T-helper 2 cell treated with Interferon-gamma antibody and Interleukin-4, amounts not matched to agents 100 ng/mL and 5 ng/mL, for 36 hours (primary cell): ENCODE data around the gene CADM2. TPM values are rescaled to one million over a fixed set of nuclear protein-coding genes. Genes with fewer than 3 reads are reported as not detected.
"Not testable (repeated sequence)": the region's sequence is repeated elsewhere in the genome, so short reads cannot be mapped to it uniquely, and the experiment has no call there.

ENCODE experiments used
- intact Hi-C: fragments of 100-400 bp; cut with micrococcal nuclease; formaldehyde crosslinking; loops from one replicate; pipeline ENCODE4 v1.15.1; 2023
- total RNA-seq: library from RNA; stranded (reverse); gene quantifications from 2 replicates; pipeline ENCODE4 v1.2.3, GENCODE V29; 2022

Gene CADM2
- total RNA-seq, 1 donor from 2014 or later: not detected

DNA sequence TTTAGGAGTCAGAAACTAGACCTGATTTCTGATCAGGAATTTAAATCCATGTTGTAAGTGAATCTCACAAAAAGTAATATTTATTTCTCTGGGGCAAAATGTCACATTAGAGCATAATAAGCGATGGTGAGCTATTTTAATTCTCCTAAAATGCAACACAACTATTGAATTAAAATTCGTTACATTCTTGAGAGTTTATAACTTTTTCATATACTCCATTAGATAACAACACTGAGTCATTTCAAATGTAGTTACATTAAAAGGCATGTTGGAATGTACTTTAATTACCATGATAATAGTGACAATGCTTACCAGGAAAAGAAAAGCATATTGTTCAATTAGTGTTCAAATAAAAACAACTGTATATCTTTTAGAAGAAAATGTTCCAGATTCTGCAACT lies 116.9 kb downstream of the CADM2 start:
- intact Hi-C loops: no loop called here

- intact Hi-C loops: no loop called here
These were observed 118.2 kb downstream of the CADM2 start for GRCh38 chr3:85077018-85077417.

DNA sequence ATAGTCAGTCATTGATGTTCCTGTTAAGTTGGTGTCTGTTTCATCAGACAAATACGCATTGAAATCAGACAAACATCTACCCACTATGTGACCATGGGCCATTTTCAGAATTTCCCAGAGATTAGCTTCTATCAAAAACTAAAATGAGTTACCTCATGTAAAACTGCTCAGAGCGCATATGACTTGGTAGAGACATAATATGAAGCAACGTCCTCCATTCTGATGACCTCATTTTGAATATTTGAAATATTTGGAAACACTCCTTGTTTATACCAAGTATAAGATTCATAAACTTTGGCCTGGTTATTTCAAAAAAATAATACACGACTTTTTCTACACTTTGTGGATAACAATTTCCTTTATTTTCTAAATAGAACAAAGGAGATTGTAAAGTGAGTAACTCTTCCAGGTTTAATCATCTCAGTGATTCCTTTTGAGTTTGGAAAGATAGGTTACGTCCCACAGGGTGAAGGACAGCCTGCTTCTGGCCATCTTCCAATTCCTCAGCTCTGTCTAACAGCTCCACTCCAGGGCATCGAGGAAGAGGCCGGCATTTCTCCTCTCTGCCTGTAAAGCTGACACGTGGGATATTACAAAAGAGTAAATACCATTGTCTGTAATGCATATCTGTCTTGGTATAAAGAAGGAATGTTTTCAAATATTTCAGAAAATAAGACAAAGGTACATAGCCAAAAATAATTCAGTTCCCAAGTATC lies 122.6 kb downstream of the CADM2 start:
- intact Hi-C loops: no loop called here

- intact Hi-C loops: no loop called here
These were observed 131.7 kb downstream of the CADM2 start for GRCh38 chr3:85090495-85090894.

DNA sequence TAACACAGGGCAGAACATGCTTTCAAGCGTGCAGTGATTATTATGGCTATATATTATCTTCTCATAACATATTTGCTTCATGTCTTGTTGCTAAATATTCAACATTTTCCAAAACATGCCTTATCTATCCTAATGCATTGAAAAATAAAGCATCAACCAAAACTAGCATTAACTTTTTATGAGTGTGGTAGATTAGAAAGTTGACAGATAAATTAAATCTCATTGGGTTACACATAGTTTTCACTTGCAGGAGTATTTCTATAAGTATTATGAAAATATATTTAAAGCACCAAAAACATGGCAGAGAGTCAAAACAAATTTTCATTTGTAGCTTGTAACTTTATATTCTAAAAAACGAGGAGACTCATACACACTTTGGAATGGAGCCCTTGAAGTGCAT lies 141.5 kb downstream of the CADM2 start:
- intact Hi-C loops: no loop called here

DNA sequence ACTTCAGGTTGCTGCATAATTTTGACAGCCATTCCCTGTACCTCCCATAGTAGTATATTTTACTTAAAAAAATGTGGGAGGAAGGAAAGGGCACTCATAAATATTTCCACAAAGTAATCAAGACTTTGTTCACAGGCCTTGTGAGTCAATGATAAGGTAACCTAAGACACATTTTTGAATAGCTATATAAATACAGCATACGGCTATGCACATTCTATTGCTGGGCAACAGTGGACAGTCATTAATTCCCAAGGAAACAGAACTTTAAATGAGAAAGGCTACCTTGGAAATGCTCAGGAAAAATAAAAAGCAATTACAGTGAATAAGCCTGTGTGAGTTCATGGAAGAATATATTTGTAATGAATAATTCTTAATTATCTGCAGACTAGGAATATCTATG lies 144.0 kb downstream of the CADM2 start:
- intact Hi-C loops: no loop called here

DNA sequence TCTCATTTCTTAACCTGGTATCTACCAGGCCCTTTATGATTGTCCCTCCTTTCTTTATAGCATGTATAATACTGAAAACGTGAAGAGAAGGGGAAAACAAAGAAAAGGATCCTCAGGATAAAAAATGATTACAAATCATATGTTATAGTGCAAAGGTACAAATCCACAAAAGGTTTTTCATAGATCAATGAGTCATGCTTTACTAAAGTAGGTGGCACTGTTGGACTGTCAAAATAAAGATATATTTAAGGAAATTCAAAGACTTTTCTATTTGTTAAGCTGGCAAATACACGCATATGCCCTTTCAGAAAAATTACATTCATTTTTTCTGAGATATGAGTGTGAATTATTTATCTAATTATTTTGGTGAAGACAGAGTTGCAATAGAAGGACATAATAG lies 151.6 kb downstream of the CADM2 start:
- intact Hi-C loops: no loop called here

- intact Hi-C loops: no loop called here
These were observed 162.1 kb downstream of the CADM2 start for GRCh38 chr3:85120879-85121278.

DNA sequence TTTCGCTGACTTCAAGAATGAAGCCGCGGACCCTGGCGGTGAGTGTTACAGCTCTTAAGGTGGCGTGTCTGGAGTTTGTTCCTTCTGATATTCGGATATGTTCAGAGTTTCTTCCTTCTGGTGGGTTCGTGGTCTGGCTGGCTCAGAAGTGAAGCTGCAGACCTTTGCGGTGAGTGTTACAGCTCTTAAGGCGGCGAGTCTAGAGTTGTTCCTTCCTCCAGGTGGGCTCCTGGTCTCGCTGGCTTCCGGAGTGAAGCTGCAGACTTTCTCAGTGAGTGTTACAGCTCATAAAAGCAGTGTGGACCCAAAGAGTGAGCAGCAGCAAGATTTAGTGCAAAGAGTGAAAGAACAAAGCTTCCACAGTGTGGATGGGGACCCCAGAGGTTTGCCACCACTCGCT lies 174.1 kb downstream of the CADM2 start:
- intact Hi-C loops: not testable (repeated sequence)

GRCh38 chr3:85133691-85134420 lies 175.1 kb downstream of the CADM2 start:
- intact Hi-C loops: not testable (repeated sequence)

DNA sequence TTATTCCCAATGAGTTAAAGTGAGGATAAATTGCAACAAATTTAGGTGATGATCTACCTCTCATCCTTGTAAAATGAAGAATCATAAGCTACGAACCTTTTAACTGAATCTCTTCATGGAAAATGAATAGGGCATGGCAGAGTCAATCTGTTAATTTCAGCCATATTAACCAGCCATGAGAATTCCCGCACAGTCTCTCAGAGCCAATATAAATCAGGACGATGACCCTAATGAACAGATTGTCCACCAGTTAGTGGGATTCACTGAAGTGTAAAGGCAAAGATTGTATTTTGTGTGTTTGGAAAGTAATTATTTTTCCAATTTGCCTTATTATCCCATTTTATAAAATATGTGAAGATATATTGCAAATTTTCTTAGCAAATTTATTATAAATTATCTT lies 183.8 kb downstream of the CADM2 start:
- intact Hi-C loops: no loop called here

DNA sequence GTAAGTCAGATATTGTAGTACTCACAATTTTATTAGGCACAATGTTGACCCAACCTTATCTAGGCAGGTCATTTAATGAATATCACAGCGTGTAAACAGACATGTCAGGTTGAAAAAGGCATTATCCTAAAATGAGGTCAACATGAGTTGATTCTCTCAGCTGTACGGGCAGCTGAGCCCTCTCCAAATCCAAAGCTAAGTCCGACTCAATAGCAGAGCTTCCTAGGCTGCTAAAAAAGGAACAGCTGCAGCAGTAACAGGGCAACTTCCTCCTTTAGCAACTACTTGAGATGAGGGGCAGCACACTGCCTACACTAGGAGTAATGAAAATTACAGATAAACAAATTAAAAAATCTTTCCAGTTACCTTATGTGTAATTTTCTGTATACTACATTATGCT lies 189.2 kb downstream of the CADM2 start:
- intact Hi-C loops: no loop called here

DNA sequence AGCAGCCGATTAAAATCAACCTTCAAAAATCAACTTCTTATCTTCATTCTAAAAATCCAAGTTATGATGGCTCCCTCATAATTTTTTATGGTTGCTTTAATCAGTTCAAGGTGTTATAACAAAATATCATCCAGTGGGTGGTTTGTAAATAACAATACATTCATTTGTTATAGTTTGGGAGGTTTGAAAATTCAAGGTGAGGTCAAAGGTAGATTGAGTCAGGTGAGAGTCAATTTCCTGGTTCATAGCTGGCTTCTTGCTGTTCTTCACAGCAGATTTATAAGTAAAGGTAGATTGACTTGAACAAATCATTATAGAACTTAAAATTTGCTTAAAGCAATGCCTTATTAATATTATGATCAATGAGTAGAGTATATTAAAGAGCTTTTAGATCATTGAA lies 192.8 kb downstream of the CADM2 start:
- intact Hi-C loops: no loop called here

DNA sequence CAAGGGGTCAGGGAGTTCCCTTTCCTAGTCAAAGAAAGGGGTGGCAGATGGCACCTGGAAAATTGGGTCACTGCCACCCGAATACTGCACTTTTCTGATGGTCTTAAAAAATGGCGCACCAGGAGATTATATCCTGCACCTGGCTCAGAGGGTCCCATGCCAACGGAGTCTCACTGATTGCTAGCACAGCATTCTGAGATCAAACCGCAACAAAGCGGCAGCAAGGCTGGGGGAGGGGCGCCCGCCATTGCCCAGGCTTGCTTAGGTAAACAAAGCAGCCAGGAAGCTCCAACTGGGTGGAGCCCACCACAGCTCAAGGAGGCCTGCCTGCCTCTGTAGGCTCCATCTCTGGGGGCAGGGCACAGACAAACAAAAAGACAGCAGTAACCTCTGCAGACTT lies 194.5 kb downstream of the CADM2 start:
- intact Hi-C loops: not testable (repeated sequence)

DNA sequence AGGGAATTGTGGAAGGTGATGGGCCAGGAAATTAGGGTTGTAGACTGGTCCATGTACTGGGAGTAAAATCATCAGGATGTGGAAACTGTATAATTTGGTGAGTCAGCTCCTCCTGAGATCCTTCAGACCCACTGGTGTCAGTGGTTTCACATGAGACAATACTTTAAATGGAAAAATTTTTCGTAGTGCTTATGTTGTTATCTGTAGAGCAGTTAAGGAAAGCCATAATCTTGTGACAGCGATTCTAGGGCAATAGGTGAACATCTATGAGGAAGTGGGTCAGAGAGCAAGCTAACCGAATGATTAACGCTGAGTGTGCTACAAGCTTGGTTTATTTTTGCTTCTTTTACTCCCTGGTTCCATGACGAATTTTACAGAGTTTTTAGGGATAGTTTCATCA lies 200.6 kb downstream of the CADM2 start:
- intact Hi-C loops: no loop called here

- intact Hi-C loops: no loop called here
These were observed 202.8 kb downstream of the CADM2 start for GRCh38 chr3:85161544-85161943.

DNA sequence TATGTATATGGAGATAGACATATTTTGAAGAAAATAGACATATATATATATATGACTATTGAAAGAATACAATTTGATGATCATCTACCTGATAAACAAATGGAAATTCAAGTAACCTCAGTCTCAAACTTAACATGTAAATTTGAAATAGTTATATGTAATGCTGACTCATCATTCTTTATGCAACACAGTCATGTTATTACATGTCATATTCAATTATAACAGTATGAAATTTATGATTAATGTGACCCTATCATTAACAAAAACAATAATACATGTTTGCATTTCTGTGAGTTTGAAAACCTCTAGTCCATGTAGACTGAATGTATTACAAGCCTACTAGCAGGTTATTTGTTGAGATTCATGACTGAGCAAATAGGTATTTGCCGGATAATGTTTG lies 204.1 kb downstream of the CADM2 start:
- intact Hi-C loops: no loop called here

- intact Hi-C loops: no loop called here
These were observed 205.6 kb downstream of the CADM2 start for GRCh38 chr3:85164436-85164835.

DNA sequence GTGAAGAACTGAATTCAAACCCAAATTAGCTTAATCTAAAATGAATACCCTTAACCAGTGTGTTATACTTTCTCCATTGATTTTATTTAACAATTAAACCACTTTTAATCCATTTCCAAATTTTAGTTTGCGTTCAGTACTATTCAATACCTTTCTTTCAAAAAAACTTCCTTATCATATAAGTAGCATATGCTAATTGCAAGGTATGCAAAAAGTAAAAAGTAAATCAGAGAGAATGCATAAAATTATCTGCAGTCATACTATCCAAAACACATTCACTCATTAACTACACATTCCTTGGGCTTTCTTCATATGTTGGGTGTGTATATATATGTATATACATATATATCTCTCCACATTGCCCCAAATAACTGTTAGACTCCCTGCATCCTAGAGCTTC lies 208.8 kb downstream of the CADM2 start:
- intact Hi-C loops: no loop called here

GRCh38 chr3:85170646-85171045 lies 211.9 kb downstream of the CADM2 start:
- intact Hi-C loops: no loop called here

- intact Hi-C loops: no loop called here
These were observed 213.2 kb downstream of the CADM2 start for GRCh38 chr3:85171976-85172375.

- intact Hi-C loops: no loop called here
These were observed 218.0 kb downstream of the CADM2 start for GRCh38 chr3:85176799-85177198.
